H1 (cell line): ENCODE results near the gene SEMA4D. TPM values are rescaled to one million over a fixed set of nuclear protein-coding genes. Genes with fewer than 3 reads are reported as not detected.

ENCODE experiments used
- CTCF ChIA-PET: fragments of 300-600 bp; sonication (Branson Sonifier 250); formaldehyde crosslinking; loops from one replicate; lab custom pipeline; 2021; ENCODE audit not compliant: partially characterized antibody; lab: Charles Lee
- POLR2A ChIA-PET: fragments of 300-600 bp; sonication (Branson Sonifier 250); formaldehyde crosslinking; loops from one replicate; lab custom pipeline; 2021; ENCODE audit warnings: inconsistent platforms; ENCODE audit not compliant: partially characterized antibody; lab: Charles Lee
- DNase-seq, 2 experiments: peaks; one replicate each; pipeline versions ENCODE4 v3.0.0 to v3.0.0-alpha.2; 2010 to 2022; ENCODE audit warnings: low spot score in 2 of 2, low read depth in 1 of 2, mixed read lengths in 1 of 2
- FAIRE-seq: peaks from 2 replicates; lab custom pipeline; 2011; peaks lifted over from hg19 to GRCh38; lab: Jason Lieb, UNC
- H2AFZ ChIP-seq: 2 replicates; pipeline ENCODE4 v1.8.1; 2012; ENCODE audit warnings: low read length, inconsistent platforms
- H2AK5ac ChIP-seq: 2 replicates; pipeline ENCODE4 v1.6.1; 2013; ENCODE audit warnings: low read depth, low read length
- H2BK120ac ChIP-seq: replicated peaks from 2 replicates; pipeline ENCODE3; 2013; ENCODE audit warnings: low read depth, low read length, inconsistent platforms
- H2BK12ac ChIP-seq: 2 replicates; pipeline ENCODE4 v1.6.1; 2013; ENCODE audit warnings: low read depth, low read length
- H2BK15ac ChIP-seq: 2 replicates; pipeline ENCODE4 v1.6.1; 2013; ENCODE audit warnings: low read length
- H2BK20ac ChIP-seq: 2 replicates; pipeline ENCODE4 v1.6.1; 2013; ENCODE audit warnings: low read length
- H2BK5ac ChIP-seq: 2 replicates; pipeline ENCODE4 v1.6.1; 2013; ENCODE audit warnings: low read depth, low read length
- H3K14ac ChIP-seq: 2 replicates; pipeline ENCODE4 v1.6.1; 2013; ENCODE audit warnings: inconsistent platforms; ENCODE audit not compliant: insufficient read length
- H3K18ac ChIP-seq: 2 replicates; pipeline ENCODE4 v1.6.1; 2013; ENCODE audit warnings: low read length; ENCODE audit errors: extremely low read depth
- H3K23ac ChIP-seq: 2 replicates; pipeline ENCODE4 v1.6.1; 2013; ENCODE audit warnings: inconsistent platforms; ENCODE audit not compliant: insufficient read length
- H3K23me2 ChIP-seq: 2 replicates; pipeline ENCODE4 v1.6.1; 2013; ENCODE audit warnings: low read depth, low read length
- H3K27ac ChIP-seq: 2 replicates; pipeline ENCODE4 v1.6.1; 2011; ENCODE audit warnings: low read depth, low read length, inconsistent platforms
- H3K27me3 ChIP-seq, 4 experiments: replicated peaks in 1 of 4; 1 replicate in 1 of 4; 2 replicates in 3 of 4; pipeline versions ENCODE4 v1.6.1 to v1.8.1; 2011 to 2013; ENCODE audit warnings: low read length in 3 of 4, mild to moderate bottlenecking in 3 of 4, inconsistent platforms in 2 of 4, mixed read lengths in 2 of 4, moderate library complexity in 1 of 4; ENCODE audit not compliant: control insufficient read depth in 3 of 4, insufficient read depth in 3 of 4; ENCODE audit errors: extremely low read depth in 1 of 4
- H3K36me3 ChIP-seq, 4 experiments: 2 replicates each; pipeline versions ENCODE4 v1.6.1 to v1.8.1; 2011 to 2013; ENCODE audit warnings: mild to moderate bottlenecking in 4 of 4, low read length in 3 of 4, moderate library complexity in 2 of 4, control low read depth in 1 of 4, inconsistent platforms in 1 of 4; ENCODE audit not compliant: insufficient read depth in 4 of 4, control insufficient read depth in 2 of 4
- H3K4ac ChIP-seq: replicated peaks from 2 replicates; pipeline ENCODE3; 2013; ENCODE audit warnings: low read length, low read depth, mixed read lengths, inconsistent platforms; ENCODE audit not compliant: insufficient read length
- H3K4me1 ChIP-seq, 4 experiments: replicated peaks in 1 of 4; 1 replicate in 1 of 4; 2 replicates in 3 of 4; pipeline versions ENCODE4 v1.6.1 to v1.8.1; 2011 to 2013; ENCODE audit warnings: low read length in 3 of 4, inconsistent platforms in 2 of 4, mixed read lengths in 1 of 4; ENCODE audit not compliant: insufficient read depth in 4 of 4, control insufficient read depth in 3 of 4
- H3K4me2 ChIP-seq, 2 experiments: 2 replicates each; pipeline versions ENCODE4 v1.6.1 to v1.8.1; 2011 to 2013; ENCODE audit warnings: low read depth in 2 of 2, low read length in 2 of 2, control low read depth in 1 of 2, inconsistent platforms in 1 of 2, mild to moderate bottlenecking in 1 of 2; ENCODE audit not compliant: insufficient read depth in 1 of 2
- H3K4me3 ChIP-seq, 4 experiments: fragments of 200-600, 300-600 bp in 1 of 4; sonication (generic), shearing (Covaris generic), sonication (Bioruptor Twin) in 1 of 4; 2 replicates each; pipeline versions ENCODE4 v1.5.1 to v1.8.1; 2011 to 2016; ENCODE audit warnings: low read length in 4 of 4, low read depth in 3 of 4, control low read depth in 2 of 4, inconsistent platforms in 2 of 4, mild to moderate bottlenecking in 2 of 4, mixed read lengths in 1 of 4, moderate library complexity in 1 of 4; ENCODE audit not compliant: insufficient read depth in 2 of 4; ENCODE audit errors: extremely low read depth in 1 of 4
- H3K56ac ChIP-seq: replicated peaks from 2 replicates; pipeline ENCODE3; 2013; ENCODE audit warnings: low read depth, mild to moderate bottlenecking, mixed read lengths, low read length, inconsistent platforms; ENCODE audit not compliant: insufficient read length
- H3K79me1 ChIP-seq: 2 replicates; pipeline ENCODE4 v1.6.1; 2013; ENCODE audit warnings: low read depth, low read length, control low read depth
- H3K79me2 ChIP-seq, 2 experiments: 2 replicates each; pipeline versions ENCODE4 v1.6.1 to v1.8.1; 2012 to 2013; ENCODE audit warnings: low read length in 2 of 2, mild to moderate bottlenecking in 2 of 2, inconsistent platforms in 1 of 2; ENCODE audit not compliant: insufficient read depth in 2 of 2, control insufficient read depth in 1 of 2
- H3K9ac ChIP-seq, 4 experiments: replicated peaks in 1 of 4; 1 replicate in 1 of 4; 2 replicates in 3 of 4; pipeline versions ENCODE4 v1.6.1 to v1.8.1; 2011 to 2013; ENCODE audit warnings: low read depth in 3 of 4, low read length in 3 of 4, control low read depth in 2 of 4, mild to moderate bottlenecking in 2 of 4, moderate library complexity in 2 of 4, inconsistent platforms in 1 of 4; ENCODE audit errors: extremely low read depth in 1 of 4
- H3K9me3 ChIP-seq, 2 experiments: 2 replicates each; pipeline versions ENCODE4 v1.6.1 to v1.8.1; 2012 to 2013; ENCODE audit warnings: mild to moderate bottlenecking in 2 of 2, moderate library complexity in 2 of 2, control low read depth in 1 of 2, inconsistent platforms in 1 of 2, low read depth in 1 of 2, low read length in 1 of 2, mixed read lengths in 1 of 2; ENCODE audit not compliant: insufficient read depth in 2 of 2
- H4K20me1 ChIP-seq, 2 experiments: replicated peaks in 1 of 2; 2 replicates each; pipeline versions ENCODE3 to v1.8.1; 2011 to 2013; ENCODE audit warnings: inconsistent platforms in 2 of 2, low read length in 2 of 2, mild to moderate bottlenecking in 1 of 2; ENCODE audit not compliant: insufficient read depth in 2 of 2, control insufficient read depth in 1 of 2
- H4K5ac ChIP-seq: 2 replicates; pipeline ENCODE4 v1.6.1; 2013; ENCODE audit warnings: low read length, low read depth, mixed read lengths, inconsistent platforms; ENCODE audit not compliant: insufficient read length
- H4K8ac ChIP-seq: 2 replicates; pipeline ENCODE4 v1.8.0; 2013; ENCODE audit warnings: mild to moderate bottlenecking, moderate library complexity, low read length, inconsistent platforms; ENCODE audit not compliant: insufficient read depth; ENCODE audit errors: extremely low read depth
- H4K91ac ChIP-seq: replicated peaks from 2 replicates; pipeline ENCODE3; 2013; ENCODE audit warnings: low read length, mixed read lengths, inconsistent platforms; ENCODE audit not compliant: insufficient read length
- ASH2L ChIP-seq: fragments of 200-600, 300-600 bp; sonication (generic); IDR thresholded peaks from one replicate; pipeline ENCODE4 v1.7.1; 2017; ENCODE audit warnings: low read length
- BCL11A ChIP-seq, 2 experiments: IDR thresholded peaks; one replicate each; pipeline ENCODE4 v1.6.1; 2011; ENCODE audit warnings: low read depth in 2 of 2, low read length in 2 of 2, mild to moderate bottlenecking in 2 of 2
- CBX8 ChIP-seq: fragments of 300-800, 300-1000 bp; sonication (generic); IDR thresholded peaks from 2 replicates; pipeline ENCODE4 v1.7.1; 2016; ENCODE audit warnings: low read depth, low read length, borderline replicate concordance
- CHD2 ChIP-seq: IDR thresholded peaks from 2 replicates; pipeline ENCODE4 v1.6.1; 2012; ENCODE audit warnings: low read length, improper control_type of control experiment
- CREB1 ChIP-seq: IDR thresholded peaks from 2 replicates; pipeline ENCODE4 v1.6.1; 2012; ENCODE audit warnings: inconsistent platforms
- GTF2F1 ChIP-seq: IDR thresholded peaks from 2 replicates; pipeline ENCODE4 v1.6.1; 2012; ENCODE audit warnings: low read depth, low read length, improper control_type of control experiment, borderline replicate concordance
- JUN ChIP-seq: IDR thresholded peaks from 2 replicates; pipeline ENCODE4 v1.6.1; 2011; ENCODE audit warnings: low read depth, mild to moderate bottlenecking, improper control_type of control experiment, low read length
- SIX5 ChIP-seq: IDR thresholded peaks from 2 replicates; pipeline ENCODE4 v1.6.1; 2011; ENCODE audit warnings: mild to moderate bottlenecking, low read depth, low read length
- SP2 ChIP-seq: IDR thresholded peaks from 2 replicates; pipeline ENCODE4 v1.6.1; 2012; ENCODE audit warnings: mild to moderate bottlenecking, low read length, inconsistent platforms
- SP4 ChIP-seq: IDR thresholded peaks from 2 replicates; pipeline ENCODE4 v1.6.1; 2012; ENCODE audit warnings: low read length, inconsistent platforms
- TAF7 ChIP-seq: optimal IDR thresholded peaks from 2 replicates; pipeline ENCODE3; 2011; ENCODE audit warnings: low read depth, mild to moderate bottlenecking, inconsistent platforms, low read length, moderate library complexity, borderline replicate concordance
- TBP ChIP-seq: IDR thresholded peaks from 2 replicates; pipeline ENCODE4 v1.6.1; 2011; ENCODE audit warnings: low read depth, low read length, improper control_type of control experiment
- WGBS, 2 experiments: shearing (Covaris generic) in 1 of 2; methylation state at CpG; one replicate each; pipeline versions ENCODE4 v1.1.6 to v1.1.7; 2013 to 2015; ENCODE audit warnings: low lambda C conversion rate in 2 of 2, mixed read lengths in 2 of 2, inconsistent platforms in 1 of 2, low coverage in 1 of 2, missing lambda C conversion rate in 1 of 2; ENCODE audit not compliant: insufficient replicate concordance in 2 of 2, insufficient coverage in 1 of 2, insufficient read length in 1 of 2; ENCODE audit errors: extremely low coverage in 1 of 2, missing lambda C conversion rate in 1 of 2; 5-methylcytosine and 5-hydroxymethylcytosine counted together
- polyA plus RNA-seq, 7 experiments: library from polyadenylated mRNA; depleted of rRNA in 3 of 7; stranded (reverse) in 5 of 7; unstranded in 2 of 7; fragments of >200 nt in 5 of 7; fragments of 200-250 nt in 2 of 7; gene quantifications; 1 replicate in 5 of 7; 2 replicates in 1 of 7; 4 replicates in 1 of 7; pipeline versions ENCODE4 v1.2.1 to v1.2.3, GENCODE V29; 2011 to 2013; ENCODE audit warnings: missing spikeins in 2 of 7, mixed read lengths in 2 of 7
- total RNA-seq: library from RNA; stranded (reverse); fragmentation: NEBNext Ultra II Directional; extraction: Animal tissue kit (Norgen Biotek cat#: 25700); gene quantifications from 2 replicates; pipeline ENCODE4 v1.2.1, GENCODE V29; 2021
- TF ChIP-seq, protein P1 (sequence below): IDR thresholded peaks from 2 replicates; pipeline ENCODE4 v1.6.1; 2011; ENCODE audit warnings: low read depth, mild to moderate bottlenecking, low read length; ENCODE audit not compliant: insufficient read depth

The SEMA4D gene
- total and polyA plus RNA-seq, 2 of the 8 experiments (the other 6 are each of a cell fraction or from before 2014, with no cell fraction given), result 21.0 to 70.4 TPM

DNA sequence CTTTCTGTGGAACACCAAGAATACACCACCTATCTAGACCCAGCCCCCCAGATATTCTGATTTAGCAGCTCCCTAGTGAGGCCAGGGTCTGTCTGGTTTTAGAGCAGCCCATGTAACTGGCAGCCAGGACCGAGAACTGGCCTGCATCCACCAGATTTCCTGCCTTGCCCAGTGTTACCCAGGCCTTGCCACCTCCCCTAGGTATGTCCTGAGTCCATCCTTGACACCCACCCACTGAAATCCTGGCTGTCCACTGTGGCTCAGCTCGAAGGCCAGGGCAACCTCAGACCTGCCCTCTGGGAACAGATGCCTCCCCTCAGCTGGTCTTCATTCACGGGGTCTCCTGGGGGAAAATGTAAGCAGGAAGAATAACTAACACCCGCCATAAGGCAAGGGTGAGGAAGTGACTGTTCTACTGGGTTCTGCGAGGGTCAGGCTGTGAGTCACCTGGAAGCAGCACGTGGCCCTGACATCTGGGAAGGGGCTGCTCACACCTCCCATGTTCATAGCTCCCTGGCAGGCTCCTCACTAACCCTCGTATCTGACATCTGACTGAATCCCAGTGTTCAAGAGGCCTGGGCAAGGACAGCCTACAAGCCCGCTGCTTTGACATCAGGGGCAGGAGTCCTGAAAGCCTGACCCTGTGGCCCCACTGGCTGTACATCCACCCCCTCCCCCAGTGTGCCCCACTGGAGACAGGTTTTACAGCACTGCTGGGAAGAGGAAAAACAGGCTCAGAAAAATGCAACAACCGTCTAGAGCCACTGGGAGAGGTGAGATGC, 72.7 kb downstream of the SEMA4D start:
- Histone ChIP-seq H2BK120ac (no peak overlapping the region), H3K18ac (no peak overlapping the region; the same call in 1 of the 2 replicates), H2AFZ (no peak overlapping the region), H3K56ac (no peak overlapping the region), H2BK12ac (no peak overlapping the region), H3K4ac (no peak overlapping the region), H3K23ac (no peak overlapping the region), H3K4me3 (no peak overlapping the region), H4K20me1 (peaks cover 2 to 10% of the 10 kb centered on the region in 2 experiments), H4K8ac (no peak overlapping the region), H2BK20ac (no peak overlapping the region), H3K27me3 (no peaks in the 10 kb centered on the region), H3K36me3 (no peaks in the 10 kb centered on the region), H3K4me2 (no peak overlapping the region), H3K9me3 (peaks cover 0 to 4% of the 10 kb centered on the region in 2 experiments; a peak in 1 of 4 replicates), H4K91ac (no peak overlapping the region), H3K79me2 (peaks cover 0 to 78% of the 10 kb centered on the region in 2 experiments; a peak in 2 of 4 replicates), H2BK15ac (no peak overlapping the region), H2BK5ac (0 out of 2 replicates have a peak overlapping the region, but pooled peaks have one; percentile 24), H4K5ac (no peak overlapping the region), H3K23me2 (no peaks in the 10 kb centered on the region; the same call in 1 of the 2 replicates), H3K9ac (no peak overlapping the region), H3K14ac (no peak overlapping the region), H3K27ac (no peak overlapping the region), H3K4me1 (peaks cover 2 to 13% (median 9%) of the 10 kb centered on the region in 4 experiments), H2AK5ac (0 out of 2 replicates have a peak overlapping the region, but pooled peaks have one; percentile 9), H3K79me1 (peaks cover 21% of the 10 kb centered on the region; the same call in 1 of the 2 replicates)
- ChIA-PET CTCF (interaction anchor here (0.6 to 8.9 kb wide), 10 partner anchors 9 to 139 kb away, joined by 3 to 147 read pairs (median 4); no protein-coding TSS in a partner anchor), POLR2A (interaction anchor here (1.0 kb wide), 1 partner anchor 11 kb away, joined by 3 read pairs; no protein-coding TSS in a partner anchor)
- DNase-seq (no peak), FAIRE-seq (no peak)
- 75% methylated on average over 9 of the region's 9 CpGs; no CpG with 5 or more reads in 1 of the 2 experiments for WGBS, 2 experiments
- TF ChIP-seq JUN (no peak), BCL11A (IDR thresholded peaks at IDR 0.05; ENCODE audit: low read depth in 2 of 2, low read length in 2 of 2) (no peak), CHD2 (no peak), CREB1 (no peak), SP2 (no peak), TAF7 (no peak), CBX8 (no peak), SIX5 (no peak), TBP (no peak), SP4 (no peak), GTF2F1 (no peak), ASH2L (no peak)
- TF ChIP-seq, protein P1, sequence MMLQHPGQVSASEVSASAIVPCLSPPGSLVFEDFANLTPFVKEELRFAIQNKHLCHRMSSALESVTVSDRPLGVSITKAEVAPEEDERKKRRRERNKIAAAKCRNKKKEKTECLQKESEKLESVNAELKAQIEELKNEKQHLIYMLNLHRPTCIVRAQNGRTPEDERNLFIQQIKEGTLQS, result no peak
